Measurements from ENCODE around the gene ANGPT4. TPM values are rescaled to one million over a fixed set of nuclear protein-coding genes. Genes with fewer than 3 reads are reported as not detected.
"Not testable (repeated sequence)": the region's sequence is repeated elsewhere in the genome, so short reads cannot be mapped to it uniquely, and the experiment has no call there.

ANGPT4 gene
- total RNA-seq, 2 experiments from 2014 or later, result not detected

GRCh38 chr20:910132-910869 is 5.8 kb downstream of the ANGPT4 start:
- CTCF ChIA-PET, result interaction anchor here (0.8 kb wide), 1 partner anchor 92 kb away, joined by 5 read pairs; no protein-coding TSS in a partner anchor
- Mint-ChIP-seq H3K27ac (no peak overlapping the region), H3K9me3 (ENCODE audit: low read depth) (no peaks in the 10 kb centered on the region), H3K36me3 (no peaks in the 10 kb centered on the region), H3K4me3 (no peak overlapping the region), H3K27me3 (peaks cover 9% of the 10 kb centered on the region), H3K4me1 (peaks cover under 1% of the 10 kb centered on the region)
- DNase-seq (no peak), ATAC-seq (no peak)

- no peak for ATAC-seq
- no peaks in the 10 kb centered on the region for H3K36me3 Mint-ChIP-seq
- no peaks in the 10 kb centered on the region for H3K9me3 Mint-ChIP-seq (ENCODE audit: low read depth)
- H3K27ac Mint-ChIP-seq, result no peak overlapping the region
- H3K27me3 Mint-ChIP-seq, result peaks cover 9% of the 10 kb centered on the region
- H3K4me1 Mint-ChIP-seq, result peaks cover 2% of the 10 kb centered on the region
- DNase-seq, result no peak
- CTCF ChIA-PET, result interaction anchor here (0.8 kb wide), 1 partner anchor 91 kb away, joined by 5 read pairs; no protein-coding TSS in a partner anchor
- no peak overlapping the region for H3K4me3 Mint-ChIP-seq
These were observed 6.5 kb downstream of the ANGPT4 start for GRCh38 chr20:909641-910040.

- Mint-ChIP-seq H3K4me3 (no peak overlapping the region), H3K27me3 (no peaks in the 10 kb centered on the region), H3K27ac (no peak overlapping the region), H3K36me3 (no peaks in the 10 kb centered on the region), H3K9me3 (ENCODE audit: low read depth) (no peaks in the 10 kb centered on the region), H3K4me1 (peaks cover 5% of the 10 kb centered on the region)
- DNase-seq (no peak), ATAC-seq (no peak)
- CTCF ChIA-PET, result interaction anchor here (1.3 kb wide), 1 partner anchor 51 kb away, joined by 3 read pairs; no protein-coding TSS in a partner anchor
These were observed 9.3 kb downstream of the ANGPT4 start for GRCh38 chr20:906703-907270.

DNA sequence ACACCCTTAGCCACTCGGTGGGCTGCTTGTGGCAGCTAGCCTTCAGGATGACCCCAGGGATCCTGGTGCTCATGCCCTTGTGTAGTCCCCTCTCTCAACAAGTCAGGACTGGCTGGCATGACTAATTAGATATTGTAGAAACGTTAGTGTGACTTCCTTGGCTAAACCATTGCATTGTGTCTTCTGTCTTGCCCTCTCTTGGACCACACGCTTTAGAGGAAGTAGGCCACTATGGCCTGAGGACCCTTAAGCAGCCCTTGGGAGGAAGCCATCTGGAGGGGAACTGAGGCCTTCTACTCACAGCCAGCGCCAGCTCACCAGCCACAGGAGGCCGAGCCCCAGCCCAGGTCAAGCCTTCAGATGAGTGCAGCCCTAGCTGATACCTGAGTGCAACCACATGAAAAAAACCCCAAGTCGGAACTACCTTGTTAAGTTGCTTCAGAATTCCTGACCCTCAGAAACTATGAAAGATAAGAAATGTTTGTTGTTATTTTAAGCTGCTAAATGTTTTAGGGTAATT is 10.1 kb downstream of the ANGPT4 start:
- Mint-ChIP-seq H3K36me3 (no peaks in the 10 kb centered on the region), H3K27ac (no peak overlapping the region), H3K9me3 (ENCODE audit: low read depth) (no peaks in the 10 kb centered on the region), H3K27me3 (no peaks in the 10 kb centered on the region), H3K4me1 (peaks cover 5% of the 10 kb centered on the region), H3K4me3 (no peak overlapping the region)
- no peak for ATAC-seq
- no peak for DNase-seq
- CTCF ChIA-PET, result interaction anchor here (1.3 kb wide), 1 partner anchor 51 kb away, joined by 3 read pairs; no protein-coding TSS in a partner anchor

- no peak overlapping the region for H3K27ac Mint-ChIP-seq
- DNase-seq, result no peak
- no peaks in the 10 kb centered on the region for H3K27me3 Mint-ChIP-seq
- CTCF ChIA-PET, result interaction anchor here (1.3 kb wide), 1 partner anchor 52 kb away, joined by 3 read pairs; no protein-coding TSS in a partner anchor
- no peak for ATAC-seq
- H3K4me1 Mint-ChIP-seq, result peaks cover 5% of the 10 kb centered on the region
- no peaks in the 10 kb centered on the region for H3K9me3 Mint-ChIP-seq (ENCODE audit: low read depth)
- no peaks in the 10 kb centered on the region for H3K36me3 Mint-ChIP-seq
- H3K4me3 Mint-ChIP-seq, result no peak overlapping the region
These were observed 10.7 kb downstream of the ANGPT4 start for GRCh38 chr20:905396-905961.

DNA sequence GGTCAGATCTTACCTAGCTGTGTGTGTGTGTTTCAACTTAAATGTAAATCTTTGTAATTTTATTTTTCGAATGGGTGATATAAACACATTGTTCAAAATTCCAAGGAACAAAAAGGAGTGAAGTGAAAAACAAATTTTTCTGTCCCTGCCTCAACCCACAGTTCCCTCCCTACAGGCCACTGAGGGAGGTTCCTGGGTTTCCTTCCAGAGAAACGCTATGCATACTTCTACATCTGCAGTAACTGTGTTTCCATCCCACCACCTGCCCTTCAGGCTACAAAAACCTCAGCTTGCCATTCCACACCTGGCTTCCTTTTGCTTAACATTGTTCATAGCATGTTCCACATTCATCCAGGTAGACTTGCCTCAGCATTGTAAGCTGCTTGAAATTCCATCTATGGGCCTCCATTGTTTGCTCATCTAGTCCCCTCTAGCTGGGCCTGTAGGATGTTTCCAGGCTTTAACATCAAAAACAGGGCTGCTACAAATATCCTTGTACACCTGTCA is 12.0 kb downstream of the ANGPT4 start:
- H3K4me1 Mint-ChIP-seq, result peaks cover 5% of the 10 kb centered on the region
- no peaks in the 10 kb centered on the region for H3K27me3 Mint-ChIP-seq
- H3K27ac Mint-ChIP-seq, result no peak overlapping the region
- no peaks in the 10 kb centered on the region for H3K36me3 Mint-ChIP-seq
- ATAC-seq (no peak), DNase-seq (no peak)
- CTCF ChIA-PET, result no interaction called here
- no peak overlapping the region for H3K4me3 Mint-ChIP-seq
- H3K9me3 Mint-ChIP-seq (ENCODE audit: low read depth), result no peaks in the 10 kb centered on the region

DNA sequence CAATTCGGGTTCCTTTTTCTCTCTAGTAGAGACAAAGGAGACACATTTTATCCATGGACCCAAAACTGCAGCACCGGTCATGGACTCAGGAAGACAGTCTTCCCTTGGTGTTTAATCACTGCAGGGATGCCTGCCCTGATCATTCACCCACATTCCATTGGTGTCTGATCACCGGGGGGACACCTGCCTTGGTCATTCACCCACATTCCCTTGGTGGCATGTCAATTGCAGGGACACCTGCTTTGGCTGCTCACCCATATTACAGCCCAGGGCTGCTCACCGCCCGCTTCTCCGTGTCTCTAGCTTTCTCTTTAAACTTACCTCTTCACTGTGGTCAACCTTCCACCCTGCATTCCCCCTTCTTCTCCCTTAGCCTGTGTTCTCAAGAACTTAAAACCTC is 18.7 kb downstream of the ANGPT4 start:
- H3K4me1 Mint-ChIP-seq; DNase-seq; ATAC-seq; CTCF ChIA-PET; H3K27ac Mint-ChIP-seq; H3K4me3 Mint-ChIP-seq; H3K27me3 Mint-ChIP-seq; H3K9me3 Mint-ChIP-seq (ENCODE audit: low read depth); H3K36me3 Mint-ChIP-seq: not testable (repeated sequence)

DNA sequence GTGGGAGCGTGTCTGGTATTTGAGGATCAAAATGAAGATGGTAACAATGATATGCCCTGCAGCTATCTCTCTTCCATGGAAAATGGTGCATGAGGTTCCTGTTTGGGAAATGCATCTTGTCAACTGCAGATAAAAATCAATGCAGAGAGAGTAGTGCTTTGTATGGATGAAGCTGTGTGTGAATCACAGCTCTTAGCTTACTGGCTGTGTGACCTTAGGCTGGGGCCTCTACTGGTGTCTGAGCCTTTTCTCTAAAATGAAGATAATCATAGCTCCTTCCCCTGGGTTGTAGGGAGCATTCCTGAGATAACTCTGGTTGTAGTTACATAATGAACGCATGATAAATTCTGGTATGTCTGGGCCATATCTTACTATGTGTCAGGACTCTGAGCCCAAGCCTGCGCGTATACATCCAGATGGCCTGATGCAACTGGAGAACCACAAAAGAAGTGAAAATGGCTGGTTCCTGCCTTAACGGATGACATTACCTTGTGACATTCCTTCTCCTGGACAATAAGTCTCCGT is 19.6 kb downstream of the ANGPT4 start:
- peaks cover 5% of the 10 kb centered on the region for H3K27me3 Mint-ChIP-seq
- H3K27ac Mint-ChIP-seq, result no peak overlapping the region
- CTCF ChIA-PET, result no interaction called here
- no peak for ATAC-seq
- no peaks in the 10 kb centered on the region for H3K36me3 Mint-ChIP-seq
- H3K9me3 Mint-ChIP-seq (ENCODE audit: low read depth), result no peaks in the 10 kb centered on the region
- H3K4me3 Mint-ChIP-seq, result no peak overlapping the region
- H3K4me1 Mint-ChIP-seq, result no peaks in the 10 kb centered on the region
- no peak for DNase-seq

GRCh38 chr20:892371-892770 is 23.8 kb downstream of the ANGPT4 start:
- H3K27me3 Mint-ChIP-seq; H3K4me3 Mint-ChIP-seq; H3K4me1 Mint-ChIP-seq; H3K36me3 Mint-ChIP-seq; DNase-seq; CTCF ChIA-PET; H3K9me3 Mint-ChIP-seq (ENCODE audit: low read depth); ATAC-seq; H3K27ac Mint-ChIP-seq: not testable (repeated sequence)

GRCh38 chr20:891706-892080 is 24.4 kb downstream of the ANGPT4 start:
- no peak for ATAC-seq

DNA sequence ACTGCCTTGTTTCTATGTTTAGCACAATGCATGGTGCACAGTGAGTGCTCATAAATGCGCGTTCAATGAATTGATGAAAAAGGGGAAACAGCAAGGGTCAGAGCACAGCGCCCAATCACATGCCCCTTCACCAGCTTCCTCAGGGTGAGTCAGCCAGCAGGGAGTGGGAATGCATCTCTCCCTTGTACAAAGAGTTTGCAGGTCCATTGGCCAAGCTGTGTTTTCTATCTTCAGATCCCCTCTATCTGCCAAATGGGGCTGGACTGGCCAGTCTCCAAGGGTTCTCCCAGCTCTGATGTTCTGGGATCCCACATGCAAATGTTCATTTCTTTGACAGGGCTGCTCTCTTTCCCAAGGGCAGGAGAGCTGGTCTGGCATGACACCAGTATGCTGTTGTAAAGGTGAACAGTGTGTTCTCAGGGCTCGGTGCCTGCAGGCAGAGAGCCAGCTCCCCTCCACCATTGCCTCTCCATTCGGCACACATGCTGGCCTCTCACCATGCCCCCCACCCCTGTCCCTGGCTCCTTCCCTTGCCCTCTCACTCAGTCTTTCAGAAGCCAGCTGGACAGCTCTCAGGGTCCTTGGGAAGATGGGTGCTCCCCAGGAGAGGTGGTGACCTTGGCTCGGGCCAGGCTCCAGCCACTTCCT is 25.0 kb downstream of the ANGPT4 start:
- CTCF ChIA-PET, result no interaction called here
- Mint-ChIP-seq H3K4me3 (no peak overlapping the region), H3K9me3 (ENCODE audit: low read depth) (no peaks in the 10 kb centered on the region), H3K36me3 (no peaks in the 10 kb centered on the region), H3K27ac (no peak overlapping the region), H3K27me3 (peaks cover 4% of the 10 kb centered on the region), H3K4me1 (no peaks in the 10 kb centered on the region)
- no peak for ATAC-seq
- DNase-seq, result no peak

More at GRCh38 chr20:891706-892080, 24.4 kb downstream of the ANGPT4 start:
- Mint-ChIP-seq H3K9me3 (ENCODE audit: low read depth) (no peaks in the 10 kb centered on the region), H3K27me3 (peaks cover 2% of the 10 kb centered on the region), H3K36me3 (no peaks in the 10 kb centered on the region), H3K4me3 (no peak overlapping the region), H3K27ac (no peak overlapping the region), H3K4me1 (no peaks in the 10 kb centered on the region)
- DNase-seq, result no peak
- CTCF ChIA-PET, result no interaction called here

GRCh38 chr20:890666-891057 is 25.5 kb downstream of the ANGPT4 start:
- H3K27me3 Mint-ChIP-seq, result peaks cover 9% of the 10 kb centered on the region
- ATAC-seq (no peak), DNase-seq (no peak)
- CTCF ChIA-PET, result no interaction called here
- H3K36me3 Mint-ChIP-seq, result no peaks in the 10 kb centered on the region
- no peaks in the 10 kb centered on the region for H3K9me3 Mint-ChIP-seq (ENCODE audit: low read depth)
- H3K27ac Mint-ChIP-seq, result no peak overlapping the region
- H3K4me3 Mint-ChIP-seq, result no peak overlapping the region
- H3K4me1 Mint-ChIP-seq, result no peaks in the 10 kb centered on the region

GRCh38 chr20:889932-890463 is 26.1 kb downstream of the ANGPT4 start:
- Mint-ChIP-seq H3K9me3 (ENCODE audit: low read depth) (no peaks in the 10 kb centered on the region), H3K4me1 (no peaks in the 10 kb centered on the region), H3K27me3 (peaks cover 16% of the 10 kb centered on the region), H3K4me3 (no peak overlapping the region), H3K36me3 (no peaks in the 10 kb centered on the region), H3K27ac (no peak overlapping the region)
- ATAC-seq, result no peak
- no peak for DNase-seq
- CTCF ChIA-PET, result no interaction called here

All from activated CD8-positive, alpha-beta memory T cell treated with anti-CD3 and anti-CD28 coated beads, Interleukin-2, amount 10 ng/mL, durations not matched to agents 7 days and 5 days (primary cell).